Fibroblast of gingiva (primary cell): ENCODE data around the gene LEMD2.

Experiments used
- DNase-seq: peaks from one replicate; pipeline ENCODE4 v3.0.0-alpha.2; 2011; ENCODE audit warnings: low read depth

LEMD2 gene

GRCh38 chr6:33819021-33819420 lies 30.1 kb upstream of the LEMD2 start:
- no peak for DNase-seq

GRCh38 chr6:33818293-33818692 lies 29.4 kb upstream of the LEMD2 start:
- DNase-seq = no peak

GRCh38 chr6:33817489-33817888 lies 28.6 kb upstream of the LEMD2 start:
- no peak for DNase-seq

- DNase-seq = no peak
These were observed 28.0 kb upstream of the LEMD2 start for GRCh38 chr6:33816911-33817310.

GRCh38 chr6:33815854-33816253 lies 26.9 kb upstream of the LEMD2 start:
- no peak for DNase-seq

GRCh38 chr6:33813990-33814985 lies 25.4 kb upstream of the LEMD2 start:
- no peak for DNase-seq

GRCh38 chr6:33813246-33813904 lies 24.4 kb upstream of the LEMD2 start:
- no peak for DNase-seq

GRCh38 chr6:33812669-33813068 lies 23.7 kb upstream of the LEMD2 start:
- DNase-seq = peak; percentile 26

- no peak for DNase-seq
These were observed 20.7 kb upstream of the LEMD2 start for GRCh38 chr6:33809594-33809993.

- DNase-seq = no peak
These were observed 19.8 kb upstream of the LEMD2 start for GRCh38 chr6:33808641-33809180.

GRCh38 chr6:33807606-33808005 lies 18.7 kb upstream of the LEMD2 start:
- no peak for DNase-seq

GRCh38 chr6:33806841-33807240 lies 17.9 kb upstream of the LEMD2 start:
- DNase-seq = no peak

GRCh38 chr6:33803571-33804053 lies 14.7 kb upstream of the LEMD2 start, which contains the start of gene MLN:
Gene MLN (minus strand): TSS chr6:33804003. CDS start chr6:33801163, 2,840 bp downstream.
- no peak for DNase-seq

GRCh38 chr6:33802186-33802958 lies 13.4 kb upstream of the LEMD2 start:
- DNase-seq = no peak

- DNase-seq = no peak
These were observed 12.7 kb upstream of the LEMD2 start for GRCh38 chr6:33801611-33802010.

GRCh38 chr6:33800248-33800969 lies 11.5 kb upstream of the LEMD2 start:
- no peak for DNase-seq

GRCh38 chr6:33799454-33800113 lies 10.7 kb upstream of the LEMD2 start:
- no peak for DNase-seq

- DNase-seq = no peak
These were observed 9.5 kb upstream of the LEMD2 start for GRCh38 chr6:33798343-33798848.

- DNase-seq = no peak
These were observed 8.9 kb upstream of the LEMD2 start for GRCh38 chr6:33797626-33798342.
